ENCODE results near the gene ZBTB11.
"Not testable (repeated sequence)": the region's sequence is repeated elsewhere in the genome, so short reads cannot be mapped to it uniquely, and the experiment has no call there.

The ZBTB11 gene

DNA sequence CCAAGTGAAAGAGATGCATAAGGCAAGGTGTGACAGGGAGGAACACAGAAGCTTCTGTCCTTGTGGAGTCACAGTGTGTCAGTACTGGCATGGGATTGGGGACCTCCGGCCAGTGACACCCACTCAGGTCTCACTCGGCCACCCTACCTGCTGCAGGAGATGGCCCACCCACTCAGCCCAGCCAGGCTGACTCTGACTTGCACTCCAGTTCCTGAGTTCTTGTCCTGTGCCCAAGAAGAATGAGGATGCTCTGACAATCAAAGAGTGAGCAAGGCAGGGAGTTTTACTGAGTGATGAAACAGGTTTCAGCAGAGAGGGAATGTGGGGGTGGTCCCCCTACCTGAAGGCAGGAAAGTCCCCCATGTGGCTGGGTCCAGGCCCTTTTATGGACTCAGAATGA, 52.1 kb downstream of the ZBTB11 start:
- FAIRE-seq = no peak
- no peak for DNase-seq (ENCODE audit: insufficient read length, low spot score)
- TF ChIP-seq PAX5 (IDR thresholded peaks at IDR 0.05; ENCODE audit: insufficient read depth, low read length, severe bottlenecking) (no peak), POLR2AphosphoS5 (IDR thresholded peaks at IDR 0.05; ENCODE audit: low read depth, low read length) (no peak), TAF1 (IDR thresholded peaks at IDR 0.05; ENCODE audit: low read depth, low read length) (no peak), SPI1 (IDR thresholded peaks at IDR 0.05; ENCODE audit: low read depth, low read length) (no peak), POLR2A (IDR thresholded peaks at IDR 0.05; ENCODE audit: low read depth, low read length) (no peak), POU2F2 (IDR thresholded peaks at IDR 0.05; ENCODE audit: low read depth, low read length) (no peak)

DNA sequence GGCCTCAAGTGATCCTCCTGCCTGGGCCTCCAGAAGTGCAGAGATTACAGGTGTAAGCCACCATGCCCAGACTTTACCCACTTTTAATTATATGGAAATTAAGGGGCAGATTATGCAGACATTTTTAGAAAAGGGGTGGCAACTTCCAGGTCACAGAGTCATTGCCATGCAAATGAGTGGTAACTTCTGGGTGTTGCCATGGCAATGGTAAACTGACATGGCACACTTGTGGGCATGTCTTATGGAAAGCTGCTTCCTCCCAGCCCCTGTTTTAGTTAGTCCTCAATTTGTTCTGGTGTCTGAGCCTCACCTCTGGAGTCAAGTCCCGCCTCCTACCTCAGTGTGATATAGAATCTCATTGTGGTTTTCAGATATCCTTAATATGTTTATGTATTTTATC, 53.3 kb downstream of the ZBTB11 start:
- DNase-seq (ENCODE audit: insufficient read length, low spot score) (no peak), FAIRE-seq (no peak)
- no peak for TF ChIP-seq POLR2A (IDR thresholded peaks at IDR 0.05; ENCODE audit: low read depth, low read length)

DNA sequence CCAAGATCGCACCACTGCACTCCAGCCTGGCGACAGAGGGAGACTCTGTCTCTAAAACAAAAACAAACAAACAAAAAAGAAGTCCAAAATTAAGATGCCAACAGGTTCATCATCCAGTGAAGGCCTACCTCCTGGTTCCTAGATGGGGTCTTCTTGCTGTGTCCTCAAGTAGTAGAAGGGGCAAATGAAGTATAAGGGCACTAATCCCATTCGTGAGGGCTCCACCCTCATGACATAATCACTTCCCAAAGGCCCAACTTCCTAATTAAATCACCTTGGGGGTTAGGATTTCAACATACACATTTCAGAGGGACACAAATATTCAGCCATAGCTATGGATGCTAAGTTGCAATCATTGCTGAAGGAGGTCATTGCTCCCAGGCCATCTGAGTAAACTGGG, 57.2 kb downstream of the ZBTB11 start:
- TF ChIP-seq POLR2A (IDR thresholded peaks at IDR 0.05; ENCODE audit: low read depth, low read length) (no peak), PAX5 (IDR thresholded peaks at IDR 0.05; ENCODE audit: insufficient read depth, low read length, severe bottlenecking) (no peak), TAF1 (IDR thresholded peaks at IDR 0.05; ENCODE audit: low read depth, low read length) (no peak), POU2F2 (IDR thresholded peaks at IDR 0.05; ENCODE audit: low read depth, low read length) (no peak), POLR2AphosphoS5 (IDR thresholded peaks at IDR 0.05; ENCODE audit: low read depth, low read length) (no peak), SPI1 (IDR thresholded peaks at IDR 0.05; ENCODE audit: low read depth, low read length) (no peak)
- FAIRE-seq (no peak), DNase-seq (ENCODE audit: insufficient read length, low spot score) (no peak)

DNA sequence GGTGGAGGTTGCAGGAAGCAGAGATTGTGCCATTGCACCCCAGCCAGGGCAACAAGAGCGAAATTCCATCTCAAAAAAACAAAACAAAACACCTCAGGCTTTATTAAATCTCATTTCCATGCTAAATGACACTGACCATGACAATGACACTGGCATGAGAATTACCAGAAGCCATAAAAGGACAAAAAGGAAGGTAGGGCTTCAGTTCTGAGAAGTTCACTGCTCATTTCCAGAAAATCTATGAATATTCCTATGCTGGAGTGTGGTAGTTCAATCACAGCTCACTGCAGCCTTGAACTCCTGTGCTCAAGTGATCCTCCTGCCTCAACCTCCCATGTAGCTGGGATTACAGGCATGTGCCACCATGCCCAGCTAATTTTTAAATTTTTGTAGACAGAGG, 58.2 kb downstream of the ZBTB11 start:
- FAIRE-seq = no peak
- DNase-seq (ENCODE audit: insufficient read length, low spot score) = no peak
- TF ChIP-seq POU2F2 (IDR thresholded peaks at IDR 0.05; ENCODE audit: low read depth, low read length) (no peak), PAX5 (IDR thresholded peaks at IDR 0.05; ENCODE audit: insufficient read depth, low read length, severe bottlenecking) (no peak), POLR2AphosphoS5 (IDR thresholded peaks at IDR 0.05; ENCODE audit: low read depth, low read length) (no peak), POLR2A (IDR thresholded peaks at IDR 0.05; ENCODE audit: low read depth, low read length) (no peak), SPI1 (IDR thresholded peaks at IDR 0.05; ENCODE audit: low read depth, low read length) (no peak), TAF1 (IDR thresholded peaks at IDR 0.05; ENCODE audit: low read depth, low read length) (no peak)

DNA sequence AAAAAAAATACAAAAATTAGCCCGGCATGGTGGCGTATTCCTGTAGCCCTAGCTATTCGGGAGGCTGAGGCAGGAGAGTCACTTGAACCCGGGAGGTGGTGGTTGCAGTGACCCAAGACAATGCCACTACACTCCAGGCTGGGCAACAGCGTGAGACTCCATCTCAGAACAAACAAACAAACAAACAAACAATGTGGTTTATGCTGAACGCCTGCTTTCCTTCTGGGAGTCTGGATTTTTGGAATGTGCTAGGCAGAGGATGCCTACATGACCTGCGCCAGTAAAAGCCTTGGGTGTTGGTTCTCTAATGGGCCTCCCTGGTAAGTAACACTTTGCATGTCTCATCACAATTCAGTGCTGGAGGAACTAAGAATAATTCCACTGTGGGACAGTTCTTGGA, 59.5 kb downstream of the ZBTB11 start:
- FAIRE-seq (no peak), DNase-seq (ENCODE audit: insufficient read length, low spot score) (no peak)
- TF ChIP-seq POLR2A (IDR thresholded peaks at IDR 0.05; ENCODE audit: low read depth, low read length) (no peak), SPI1 (IDR thresholded peaks at IDR 0.05; ENCODE audit: low read depth, low read length) (no peak), TAF1 (IDR thresholded peaks at IDR 0.05; ENCODE audit: low read depth, low read length) (no peak), POLR2AphosphoS5 (IDR thresholded peaks at IDR 0.05; ENCODE audit: low read depth, low read length) (no peak), PAX5 (IDR thresholded peaks at IDR 0.05; ENCODE audit: insufficient read depth, low read length, severe bottlenecking) (no peak), POU2F2 (IDR thresholded peaks at IDR 0.05; ENCODE audit: low read depth, low read length) (no peak)

DNA sequence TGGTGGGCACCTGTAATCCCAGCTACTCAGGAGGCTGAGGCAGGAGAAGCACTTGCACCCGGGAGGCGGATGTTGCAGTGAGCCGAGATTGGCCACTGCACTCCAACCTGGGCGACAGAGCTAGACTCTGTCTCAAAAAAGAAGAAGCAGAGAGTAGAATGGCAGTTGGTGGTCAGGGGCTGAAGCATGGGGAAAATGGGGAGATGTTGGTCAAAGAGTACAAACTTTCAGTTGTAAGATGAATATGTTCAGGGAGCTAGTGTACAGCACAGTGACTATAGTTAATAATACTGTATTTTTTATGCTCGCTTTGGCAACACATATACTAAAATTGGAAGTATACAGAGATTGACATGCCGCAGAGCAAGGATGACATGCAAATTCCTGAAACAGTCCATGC, 61.4 kb downstream of the ZBTB11 start:
- TF ChIP-seq POLR2AphosphoS5 (IDR thresholded peaks at IDR 0.05; ENCODE audit: low read depth, low read length) (no peak), SPI1 (IDR thresholded peaks at IDR 0.05; ENCODE audit: low read depth, low read length) (no peak), TAF1 (IDR thresholded peaks at IDR 0.05; ENCODE audit: low read depth, low read length) (no peak), POU2F2 (IDR thresholded peaks at IDR 0.05; ENCODE audit: low read depth, low read length) (no peak), POLR2A (IDR thresholded peaks at IDR 0.05; ENCODE audit: low read depth, low read length) (no peak), PAX5 (IDR thresholded peaks at IDR 0.05; ENCODE audit: insufficient read depth, low read length, severe bottlenecking) (no peak)
- DNase-seq (ENCODE audit: insufficient read length, low spot score) (no peak), FAIRE-seq (no peak)

DNA sequence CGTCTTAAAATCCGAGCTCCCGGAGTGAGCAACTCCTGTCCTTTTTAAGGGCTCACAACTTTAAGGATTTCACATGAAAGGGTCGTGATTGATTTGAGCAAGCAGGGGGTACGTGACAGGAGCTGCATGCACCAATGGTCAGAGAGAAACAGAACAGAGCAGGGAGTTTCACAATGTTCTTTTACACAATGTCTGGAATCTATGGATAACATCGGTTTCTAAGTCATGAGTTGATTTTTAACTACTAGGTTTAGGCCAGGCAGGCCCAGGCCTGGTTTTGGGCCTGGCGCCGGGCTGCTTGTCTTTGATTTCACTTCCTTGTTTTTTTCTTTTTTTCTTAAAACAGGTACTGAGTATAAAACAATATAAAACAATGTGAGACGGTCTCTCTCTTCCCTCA, 63.9 kb downstream of the ZBTB11 start:
- peak; percentile 48; the same call in 1 of the 2 replicates for TF ChIP-seq SPI1 (IDR thresholded peaks at IDR 0.05; ENCODE audit: low read depth, low read length)
- not testable (repeated sequence) for FAIRE-seq; DNase-seq (ENCODE audit: insufficient read length, low spot score)

DNA sequence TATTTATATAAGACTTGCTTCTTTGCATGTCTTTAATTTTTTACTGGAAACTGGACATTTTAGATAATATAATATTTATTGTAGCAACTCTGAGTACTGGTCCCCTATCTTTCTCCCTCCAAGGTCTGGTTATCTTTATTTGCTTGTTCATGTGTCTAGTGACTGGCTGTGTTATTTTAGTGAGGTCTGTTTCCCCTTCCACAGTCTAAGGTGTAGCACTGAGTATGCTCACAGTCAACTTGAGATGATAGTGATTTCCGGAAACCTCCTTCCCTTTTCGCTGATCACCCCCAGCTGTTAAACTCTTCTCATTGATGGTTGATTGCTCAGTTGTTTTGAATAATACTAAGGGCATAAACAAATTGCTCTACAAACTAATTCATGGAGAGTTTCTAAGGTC, 65.9 kb downstream of the ZBTB11 start:
- TF ChIP-seq PAX5 (IDR thresholded peaks at IDR 0.05; ENCODE audit: insufficient read depth, low read length, severe bottlenecking) (no peak), POLR2AphosphoS5 (IDR thresholded peaks at IDR 0.05; ENCODE audit: low read depth, low read length) (no peak), TAF1 (IDR thresholded peaks at IDR 0.05; ENCODE audit: low read depth, low read length) (no peak), POU2F2 (IDR thresholded peaks at IDR 0.05; ENCODE audit: low read depth, low read length) (no peak), POLR2A (IDR thresholded peaks at IDR 0.05; ENCODE audit: low read depth, low read length) (no peak), SPI1 (IDR thresholded peaks at IDR 0.05; ENCODE audit: low read depth, low read length) (no peak)
- DNase-seq (ENCODE audit: insufficient read length, low spot score) (no peak), FAIRE-seq (no peak)

DNA sequence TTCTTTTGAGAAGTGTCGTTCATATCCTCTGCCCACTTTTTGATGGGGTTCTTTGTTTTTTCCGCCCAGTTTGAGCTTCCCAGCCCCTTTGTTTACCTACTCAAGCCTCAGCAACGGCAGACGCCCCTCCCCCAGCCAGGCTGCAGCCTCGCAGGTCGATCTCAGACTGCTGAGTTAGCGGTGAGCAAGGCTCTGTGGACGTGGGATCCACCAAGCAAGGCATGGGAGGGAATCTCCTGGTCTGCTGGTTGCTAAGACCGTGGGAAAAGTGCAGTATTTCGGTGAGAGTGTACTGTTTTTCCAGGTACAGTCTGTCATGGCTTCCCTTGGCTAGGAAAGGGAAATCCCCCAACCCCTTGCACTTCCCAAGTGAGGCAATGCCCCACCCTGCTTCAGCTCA, 71.5 kb downstream of the ZBTB11 start:
- DNase-seq (ENCODE audit: insufficient read length, low spot score); FAIRE-seq: not testable (repeated sequence)

DNA sequence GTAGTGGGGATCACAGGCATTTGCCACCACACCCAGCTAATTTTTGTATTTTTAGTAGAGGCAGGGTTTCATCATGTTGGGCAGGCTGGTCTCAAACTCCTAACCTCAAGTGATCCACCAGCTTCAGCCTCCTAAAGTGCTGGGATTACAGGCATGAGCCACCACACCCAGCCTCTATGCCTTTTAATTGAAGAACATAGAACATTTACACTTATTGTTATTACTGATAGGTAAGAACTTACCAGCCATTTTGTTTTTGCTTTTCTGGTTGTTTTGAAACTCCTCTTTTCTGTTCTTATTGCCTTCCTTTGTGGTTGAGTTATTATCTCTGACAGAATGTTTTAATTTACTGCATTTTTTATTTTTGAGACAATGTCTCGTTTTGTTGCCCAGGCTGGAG, 73.7 kb downstream of the ZBTB11 start:
- FAIRE-seq (no peak), DNase-seq (ENCODE audit: insufficient read length, low spot score) (no peak)
- TF ChIP-seq POU2F2 (IDR thresholded peaks at IDR 0.05; ENCODE audit: low read depth, low read length) (no peak), POLR2AphosphoS5 (IDR thresholded peaks at IDR 0.05; ENCODE audit: low read depth, low read length) (no peak), PAX5 (IDR thresholded peaks at IDR 0.05; ENCODE audit: insufficient read depth, low read length, severe bottlenecking) (no peak), SPI1 (IDR thresholded peaks at IDR 0.05; ENCODE audit: low read depth, low read length) (no peak), POLR2A (IDR thresholded peaks at IDR 0.05; ENCODE audit: low read depth, low read length) (no peak), TAF1 (IDR thresholded peaks at IDR 0.05; ENCODE audit: low read depth, low read length) (no peak)

DNA sequence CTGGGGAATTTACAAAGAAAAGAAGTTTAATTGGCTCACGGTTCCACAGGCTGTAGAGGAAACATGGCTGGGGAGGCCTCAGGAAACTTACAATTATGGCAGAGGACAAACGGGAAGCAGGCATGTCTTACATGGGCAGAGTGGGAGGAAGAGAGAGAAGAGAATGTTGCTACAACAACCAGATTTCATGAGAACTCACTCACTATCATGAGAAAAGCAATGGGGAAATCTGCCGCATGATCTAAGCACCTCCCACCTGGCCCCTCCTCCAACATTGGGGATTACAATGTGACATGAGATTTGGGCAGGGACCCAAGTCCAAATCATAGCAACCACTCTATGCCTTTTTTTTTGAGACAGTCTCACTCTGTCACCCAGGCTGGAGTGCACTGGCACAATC, 74.2 kb downstream of the ZBTB11 start:
- TF ChIP-seq POLR2AphosphoS5 (IDR thresholded peaks at IDR 0.05; ENCODE audit: low read depth, low read length) (no peak), PAX5 (IDR thresholded peaks at IDR 0.05; ENCODE audit: insufficient read depth, low read length, severe bottlenecking) (no peak), POLR2A (IDR thresholded peaks at IDR 0.05; ENCODE audit: low read depth, low read length) (no peak), TAF1 (IDR thresholded peaks at IDR 0.05; ENCODE audit: low read depth, low read length) (no peak), SPI1 (IDR thresholded peaks at IDR 0.05; ENCODE audit: low read depth, low read length) (no peak), POU2F2 (IDR thresholded peaks at IDR 0.05; ENCODE audit: low read depth, low read length) (no peak)
- no peak for FAIRE-seq
- DNase-seq (ENCODE audit: insufficient read length, low spot score) = no peak

All from GM12891 (cell line).